HG02885 (cell line): ENCODE results near the gene ITLN1.

Experiments used
- ATAC-seq: cut with Tn5 transposase; IDR thresholded peaks from one replicate; pipeline ENCODE4 v1.9.1; 2021; ENCODE audit warnings: mild to moderate bottlenecking; ENCODE audit not compliant: unreplicated experiment, poor library complexity

ITLN1 gene

GRCh38 chr1:160827418-160827817 is 57.6 kb downstream of the ITLN1 start:
- ATAC-seq: no peak

- no peak for ATAC-seq
Observed at GRCh38 chr1:160826546-160826945, 58.4 kb downstream of the ITLN1 start.
